HG03064 (cell line): ENCODE results near the gene DRC7.

Source experiments
- ATAC-seq: cut with Tn5 transposase; IDR thresholded peaks from one replicate; pipeline ENCODE4 v1.9.1; 2021; ENCODE audit warnings: low read depth; ENCODE audit not compliant: unreplicated experiment

Gene DRC7, protein sequence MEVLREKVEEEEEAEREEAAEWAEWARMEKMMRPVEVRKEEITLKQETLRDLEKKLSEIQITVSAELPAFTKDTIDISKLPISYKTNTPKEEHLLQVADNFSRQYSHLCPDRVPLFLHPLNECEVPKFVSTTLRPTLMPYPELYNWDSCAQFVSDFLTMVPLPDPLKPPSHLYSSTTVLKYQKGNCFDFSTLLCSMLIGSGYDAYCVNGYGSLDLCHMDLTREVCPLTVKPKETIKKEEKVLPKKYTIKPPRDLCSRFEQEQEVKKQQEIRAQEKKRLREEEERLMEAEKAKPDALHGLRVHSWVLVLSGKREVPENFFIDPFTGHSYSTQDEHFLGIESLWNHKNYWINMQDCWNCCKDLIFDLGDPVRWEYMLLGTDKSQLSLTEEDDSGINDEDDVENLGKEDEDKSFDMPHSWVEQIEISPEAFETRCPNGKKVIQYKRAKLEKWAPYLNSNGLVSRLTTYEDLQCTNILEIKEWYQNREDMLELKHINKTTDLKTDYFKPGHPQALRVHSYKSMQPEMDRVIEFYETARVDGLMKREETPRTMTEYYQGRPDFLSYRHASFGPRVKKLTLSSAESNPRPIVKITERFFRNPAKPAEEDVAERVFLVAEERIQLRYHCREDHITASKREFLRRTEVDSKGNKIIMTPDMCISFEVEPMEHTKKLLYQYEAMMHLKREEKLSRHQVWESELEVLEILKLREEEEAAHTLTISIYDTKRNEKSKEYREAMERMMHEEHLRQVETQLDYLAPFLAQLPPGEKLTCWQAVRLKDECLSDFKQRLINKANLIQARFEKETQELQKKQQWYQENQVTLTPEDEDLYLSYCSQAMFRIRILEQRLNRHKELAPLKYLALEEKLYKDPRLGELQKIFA

DNA sequence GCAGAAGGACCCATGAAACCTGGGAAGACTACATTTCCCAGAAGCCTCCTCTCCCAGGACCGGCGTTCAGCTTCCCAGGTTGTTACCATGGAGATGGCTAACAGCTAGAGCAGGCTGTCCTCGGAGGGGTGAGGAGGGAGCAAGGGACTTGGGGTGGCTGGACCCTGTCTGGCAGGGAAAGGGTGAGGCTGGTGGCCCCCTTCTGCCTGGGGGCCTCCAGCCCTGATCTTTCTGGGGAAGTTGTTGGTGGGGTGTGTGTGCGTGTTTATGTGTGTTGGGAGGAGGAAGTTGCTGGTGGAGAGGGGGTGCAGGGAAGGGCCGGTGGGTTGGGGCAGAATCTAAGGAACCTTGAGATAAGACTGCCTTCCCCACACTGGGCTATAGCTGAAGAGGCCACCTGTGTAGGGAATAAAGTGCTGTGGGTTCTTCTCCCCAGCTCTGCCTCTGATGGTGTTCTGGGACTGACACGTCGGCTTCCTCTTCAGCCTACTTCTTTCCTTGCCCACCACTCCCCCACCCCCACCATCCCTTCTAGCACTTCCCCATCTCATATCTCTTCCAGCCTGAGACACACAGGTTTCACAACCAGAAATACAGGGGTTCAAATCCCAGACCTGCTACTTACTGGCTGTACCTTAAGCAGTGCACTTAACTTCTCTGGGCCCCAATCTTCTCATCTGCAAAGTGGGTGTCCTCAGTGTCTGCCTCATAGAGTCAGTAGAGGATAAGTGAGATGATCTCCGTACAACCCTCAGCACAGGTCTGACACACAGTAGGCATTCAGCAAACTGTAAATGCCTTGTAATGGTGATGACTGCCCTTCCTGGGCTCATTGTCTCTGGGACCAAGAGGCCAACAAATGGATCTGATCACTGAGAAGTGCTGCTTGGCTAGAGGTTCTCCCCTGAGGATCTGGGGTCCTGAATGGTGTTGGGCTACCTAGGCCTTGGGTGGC, at the start of gene DRC7:
Gene DRC7, plus strand, starts transcription at position 82 of the 955 bp plus-strand sequence. CDS start 3,144 bp downstream, outside the sequence.
- no peak for ATAC-seq

DNA sequence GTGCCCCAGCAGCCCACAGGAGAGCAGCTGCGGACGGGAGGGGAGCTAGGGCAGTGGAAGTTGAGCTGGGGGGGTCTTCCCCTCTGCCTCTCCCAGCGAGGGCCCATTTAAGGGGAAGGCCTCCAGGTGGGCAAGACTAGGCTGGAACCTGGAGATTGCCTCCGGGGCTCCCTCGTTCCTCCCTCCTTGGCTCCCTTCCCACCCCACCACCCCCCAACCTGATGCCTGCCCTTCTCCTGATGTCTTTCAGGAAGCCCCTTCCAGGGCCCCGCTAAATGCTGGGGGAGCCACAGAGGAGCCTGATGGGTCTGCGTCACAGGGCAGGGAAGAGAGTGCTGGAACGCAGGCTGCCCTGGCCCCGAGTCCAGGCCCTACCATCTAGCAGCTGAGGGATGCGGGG, 49.4 kb upstream of the DRC7 start:
- no peak for ATAC-seq

DNA sequence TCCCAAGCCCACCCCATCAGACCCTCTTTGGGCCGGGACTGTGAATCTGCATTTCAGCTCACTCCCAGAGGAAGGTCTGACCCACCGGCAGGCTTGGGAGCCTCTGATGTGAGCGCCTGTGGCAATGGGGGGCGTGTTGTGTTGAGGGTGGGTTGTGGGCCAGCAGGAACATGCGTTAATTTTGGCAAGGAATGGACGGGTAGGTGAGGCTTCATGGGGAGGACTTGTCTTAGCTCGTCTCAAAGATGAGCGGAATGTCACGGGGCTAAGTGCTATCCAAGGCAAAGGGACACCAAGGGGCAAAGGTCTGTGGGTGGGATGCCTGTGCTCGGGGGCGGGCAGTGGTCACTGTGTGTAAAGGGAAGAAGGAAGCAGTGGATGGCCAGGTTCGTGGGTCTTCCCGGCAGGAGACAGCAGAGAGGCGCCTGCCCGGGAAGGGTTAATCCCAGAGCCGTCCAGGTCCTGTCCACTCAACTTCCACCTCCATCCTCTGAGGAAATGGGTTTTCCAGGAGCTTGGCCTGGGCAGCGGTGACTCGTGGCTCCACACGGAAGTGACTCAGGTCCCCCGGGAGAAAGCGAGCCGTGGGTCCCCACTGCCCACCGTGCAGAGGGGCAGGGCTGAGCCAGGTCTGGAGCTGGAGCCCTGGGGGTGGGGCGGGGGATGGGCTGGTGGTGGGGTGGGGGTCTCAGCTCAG, 48.8 kb upstream of the DRC7 start:
- ATAC-seq = no peak

DNA sequence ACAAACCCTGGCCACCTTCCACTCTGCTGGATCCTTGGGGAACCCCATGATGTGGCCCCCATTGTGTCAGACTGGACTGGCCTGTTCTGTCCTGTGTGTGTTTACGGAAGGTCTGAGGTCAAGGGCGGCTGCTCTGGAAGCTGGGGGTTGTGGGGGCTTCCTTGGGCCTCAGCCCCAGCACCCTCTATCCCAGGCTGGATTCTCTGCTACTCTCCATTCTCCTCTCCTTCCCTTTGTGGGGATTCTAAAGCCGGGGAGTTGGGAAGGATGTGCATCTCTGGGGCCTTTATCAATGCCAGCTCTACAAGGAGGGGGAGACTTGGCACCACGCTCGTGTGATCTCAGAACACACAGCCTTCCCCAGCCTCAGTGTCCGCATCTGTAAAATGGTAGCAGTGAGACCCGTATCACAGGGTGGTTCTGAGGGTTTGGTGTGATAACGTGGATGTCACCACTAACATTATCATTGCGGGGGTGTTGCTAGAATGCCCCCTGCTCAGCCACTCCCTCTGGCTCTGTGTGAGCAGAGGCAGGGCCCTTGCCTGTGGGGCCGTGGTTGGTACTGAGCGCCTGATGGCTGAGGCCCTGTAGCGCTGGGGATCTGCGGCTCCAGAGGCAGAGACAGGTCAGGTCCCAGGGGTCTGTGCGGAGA, 48.1 kb upstream of the DRC7 start:
- ATAC-seq = no peak

DNA sequence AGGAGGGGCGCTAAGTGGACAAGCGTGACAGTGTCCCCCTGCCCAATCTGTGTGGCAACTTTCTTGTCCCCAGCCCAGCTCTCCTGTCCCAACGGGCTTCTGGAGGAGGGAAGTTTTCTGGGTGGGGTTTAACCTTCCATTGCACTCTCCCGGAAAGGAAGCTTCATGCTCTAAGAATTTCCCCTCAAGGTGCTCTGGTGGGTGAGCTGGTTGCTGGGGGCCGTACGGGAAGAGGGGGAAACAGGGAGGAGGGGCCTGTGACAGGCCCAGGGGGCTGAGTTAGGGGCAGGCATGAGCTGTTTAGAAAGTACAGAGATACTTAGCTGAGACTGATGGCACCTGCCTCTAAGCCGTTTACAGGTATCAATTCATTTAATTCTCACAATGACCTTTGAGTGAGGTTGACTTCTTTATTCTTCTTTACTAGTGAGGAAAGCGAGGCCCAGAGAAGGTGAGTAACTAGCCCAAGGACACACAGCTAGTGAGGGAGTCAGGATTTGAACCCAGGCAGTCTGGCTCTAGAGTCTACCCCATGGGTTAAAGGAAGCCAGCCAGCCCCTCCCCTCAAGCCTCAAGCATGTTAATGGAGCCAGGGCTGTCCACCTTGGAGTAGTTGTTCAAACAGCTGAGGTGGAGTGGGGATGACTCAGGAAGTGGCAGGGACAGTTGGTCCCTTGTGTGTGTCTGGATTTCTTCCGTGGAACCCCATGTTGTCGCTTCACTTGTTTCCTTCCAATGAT, 47.3 kb upstream of the DRC7 start:
- no peak for ATAC-seq

DNA sequence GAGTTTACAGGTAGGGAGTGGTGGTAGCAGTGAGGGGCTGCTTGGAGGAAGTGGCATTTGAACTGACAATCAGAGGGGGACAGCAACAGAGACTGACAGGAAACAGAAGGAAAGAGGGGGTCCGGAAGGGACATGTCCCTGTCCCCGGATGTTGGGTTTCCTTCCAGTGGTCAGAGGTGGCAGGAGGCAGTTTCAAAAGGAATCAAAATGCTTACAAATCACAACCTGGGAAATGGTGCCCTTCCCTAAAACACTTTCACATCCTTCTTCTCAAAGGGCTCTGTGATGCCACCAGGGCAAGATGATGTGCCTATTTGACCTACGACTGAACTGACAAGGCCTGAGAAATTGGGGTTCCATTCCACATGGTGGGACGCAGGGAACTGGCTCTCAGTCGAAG, 46.5 kb upstream of the DRC7 start:
- ATAC-seq = no peak

DNA sequence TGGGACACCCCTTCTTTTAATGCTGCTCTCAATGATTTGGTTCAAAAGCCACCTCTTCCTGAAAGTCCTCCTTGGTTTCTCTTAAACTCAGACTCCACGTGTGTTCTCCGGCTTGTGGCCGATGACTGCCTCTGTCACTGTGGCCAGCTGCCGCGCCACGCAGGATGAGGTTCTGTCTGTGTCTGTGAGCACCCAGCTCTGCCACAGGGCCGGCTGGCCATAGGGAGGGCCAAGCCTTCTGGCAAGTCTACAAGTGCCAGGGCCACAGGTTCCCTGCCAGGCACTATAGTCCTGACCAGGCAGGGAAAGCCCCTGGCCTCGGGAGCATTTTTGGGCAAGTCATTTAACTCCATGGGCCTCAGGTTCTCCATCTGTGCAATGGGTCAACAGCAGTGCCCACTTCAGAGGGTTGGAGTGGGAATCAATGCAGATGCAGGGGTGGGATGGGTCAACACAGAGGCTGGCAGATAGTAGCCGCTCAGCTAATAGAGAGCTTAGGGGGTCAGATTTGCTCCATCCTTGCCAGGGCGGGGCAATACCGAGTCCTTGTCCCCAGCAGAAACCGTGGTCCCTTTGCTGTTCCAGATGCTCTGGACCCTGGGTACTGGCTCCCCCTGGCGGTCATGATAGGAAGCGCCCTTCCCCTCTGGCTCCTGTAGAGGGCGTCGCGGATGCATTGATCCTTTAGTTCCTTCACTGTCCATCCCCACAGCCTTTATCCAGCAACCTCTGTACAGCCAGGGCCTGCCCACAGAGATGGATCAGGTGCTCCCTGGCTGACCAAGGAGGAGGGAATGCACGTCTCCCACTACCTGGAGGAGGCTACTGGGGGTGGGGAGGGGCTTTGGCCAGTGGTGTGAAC, 45.8 kb upstream of the DRC7 start:
- ATAC-seq = no peak

DNA sequence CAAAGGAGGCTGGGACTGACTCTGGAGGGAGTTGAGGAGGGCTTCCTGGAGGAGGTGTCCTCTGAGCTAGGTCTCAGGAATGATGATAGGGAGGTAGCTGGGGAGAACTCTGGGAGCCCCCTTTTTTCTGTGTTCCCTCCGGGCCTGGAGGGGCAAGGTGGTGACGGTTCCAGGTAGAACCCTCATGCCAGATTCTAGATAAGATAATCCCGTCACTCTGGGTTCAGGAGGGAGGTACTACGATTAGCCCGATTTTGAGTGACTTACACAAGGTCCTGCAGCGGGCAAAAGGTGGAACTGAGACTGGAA, 45.2 kb upstream of the DRC7 start:
- ATAC-seq = no peak

DNA sequence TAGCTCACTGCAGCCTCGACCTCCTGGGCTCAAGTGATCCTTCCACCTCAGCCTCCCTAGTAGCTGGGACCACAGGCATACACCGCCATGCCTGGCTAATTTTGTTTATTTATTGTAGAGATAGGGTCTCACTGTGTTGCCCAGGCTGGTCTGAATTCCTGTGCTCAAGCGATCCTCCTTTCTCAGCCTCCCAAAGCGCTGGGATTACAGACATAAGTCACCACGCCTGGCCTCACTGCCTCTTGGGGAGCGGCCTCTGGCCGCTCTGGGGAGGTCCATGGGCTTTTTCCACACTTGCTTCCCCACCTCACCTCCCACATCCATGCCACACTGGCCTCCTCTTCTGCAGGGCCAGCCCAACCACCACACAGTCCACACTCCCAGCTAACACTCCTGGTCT, 44.8 kb upstream of the DRC7 start:
- ATAC-seq = no peak

DNA sequence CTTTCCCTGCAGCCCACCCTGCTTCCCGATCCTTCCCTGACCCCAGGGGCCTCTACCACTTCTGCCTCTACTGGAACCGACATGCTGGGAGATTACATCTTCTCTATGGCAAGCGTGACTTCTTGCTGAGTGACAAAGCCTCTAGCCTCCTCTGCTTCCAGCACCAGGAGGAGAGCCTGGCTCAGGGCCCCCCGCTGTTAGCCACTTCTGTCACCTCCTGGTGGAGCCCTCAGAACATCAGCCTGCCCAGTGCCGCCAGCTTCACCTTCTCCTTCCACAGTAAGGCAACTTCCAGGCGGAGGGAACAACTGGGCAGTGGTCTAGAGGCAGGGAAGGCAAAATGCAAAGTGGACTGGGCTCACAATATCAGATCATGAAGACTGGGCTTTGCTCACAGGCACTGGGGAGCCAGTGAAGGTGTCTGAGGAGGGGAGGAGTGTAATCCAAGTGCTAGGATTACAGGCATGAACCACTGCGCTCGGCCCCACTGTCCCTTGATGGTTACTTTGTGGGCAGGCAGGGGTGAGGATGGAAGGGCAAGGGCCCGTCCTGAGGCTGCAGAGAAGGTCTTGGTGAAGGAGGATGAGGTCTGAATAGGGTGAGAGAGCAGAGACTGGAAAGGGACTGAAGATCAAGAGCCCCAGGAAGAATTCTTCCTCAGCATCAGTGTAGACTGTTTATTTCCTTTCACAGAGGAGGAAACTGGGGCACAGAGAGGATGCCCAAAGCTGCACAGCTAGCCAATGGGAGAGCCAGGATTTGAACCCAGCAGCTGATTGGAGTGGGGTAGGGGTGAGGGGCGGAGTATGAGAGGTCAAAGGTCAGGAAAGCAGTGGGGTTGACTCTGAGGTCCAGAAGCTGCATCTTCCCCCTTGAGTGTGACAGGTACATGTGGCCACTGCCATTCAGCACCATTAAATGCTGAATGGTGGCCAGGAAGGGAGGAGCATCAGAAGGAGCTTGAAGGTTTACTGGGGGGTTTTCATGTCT, 43.0 kb upstream of the DRC7 start:
- no peak for ATAC-seq

DNA sequence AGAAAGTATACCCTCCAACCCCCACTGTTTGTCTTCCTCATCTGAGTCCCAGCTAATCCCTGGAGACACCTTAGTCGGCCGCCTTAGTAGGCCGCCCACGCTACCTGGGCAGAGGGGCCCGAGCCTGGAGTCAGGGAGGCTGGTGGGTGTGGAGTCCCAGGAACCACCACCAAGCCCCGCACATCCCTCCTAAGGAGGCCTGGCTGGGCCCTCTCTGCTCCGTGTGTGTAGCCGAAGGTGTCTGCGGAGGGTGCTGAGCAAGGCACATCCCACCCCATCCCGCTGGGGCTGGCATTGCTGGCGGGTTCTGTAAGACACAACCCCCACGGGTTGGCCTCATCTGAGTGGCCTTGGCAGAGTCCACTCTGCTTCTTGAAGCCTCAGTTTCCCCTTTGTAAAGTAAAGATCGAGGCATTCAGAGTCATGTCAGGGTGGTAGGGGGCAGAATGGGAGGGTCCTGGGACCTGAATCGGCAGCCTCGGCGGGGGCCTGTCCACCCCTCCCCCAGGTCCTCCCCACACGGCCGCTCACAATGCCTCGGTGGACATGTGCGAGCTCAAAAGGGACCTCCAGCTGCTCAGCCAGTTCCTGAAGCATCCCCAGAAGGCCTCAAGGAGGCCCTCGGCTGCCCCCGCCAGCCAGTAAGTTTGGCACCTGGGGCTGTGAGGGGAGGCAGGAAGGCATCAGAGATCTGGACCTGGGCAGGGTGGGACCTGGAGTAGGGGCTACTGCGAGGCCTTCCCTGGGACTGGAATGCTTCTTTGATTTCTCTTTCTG, 41.7 kb upstream of the DRC7 start:
- ATAC-seq = no peak

DNA sequence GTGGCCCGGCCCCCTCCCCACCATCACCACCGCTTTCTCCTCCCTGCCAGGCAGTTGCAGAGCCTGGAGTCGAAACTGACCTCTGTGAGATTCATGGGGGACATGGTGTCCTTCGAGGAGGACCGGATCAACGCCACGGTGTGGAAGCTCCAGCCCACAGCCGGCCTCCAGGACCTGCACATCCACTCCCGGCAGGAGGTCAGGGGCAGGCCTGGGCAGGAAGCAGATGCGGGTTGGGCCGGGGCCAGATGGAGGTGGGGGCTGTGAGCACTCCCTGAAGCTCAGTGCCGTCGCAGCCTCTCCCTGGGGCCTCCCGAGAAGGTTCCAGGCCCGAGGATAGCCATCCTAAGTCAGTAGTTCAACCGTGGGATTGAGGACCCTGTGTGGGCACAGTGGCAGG, 40.7 kb upstream of the DRC7 start:
- ATAC-seq = no peak

DNA sequence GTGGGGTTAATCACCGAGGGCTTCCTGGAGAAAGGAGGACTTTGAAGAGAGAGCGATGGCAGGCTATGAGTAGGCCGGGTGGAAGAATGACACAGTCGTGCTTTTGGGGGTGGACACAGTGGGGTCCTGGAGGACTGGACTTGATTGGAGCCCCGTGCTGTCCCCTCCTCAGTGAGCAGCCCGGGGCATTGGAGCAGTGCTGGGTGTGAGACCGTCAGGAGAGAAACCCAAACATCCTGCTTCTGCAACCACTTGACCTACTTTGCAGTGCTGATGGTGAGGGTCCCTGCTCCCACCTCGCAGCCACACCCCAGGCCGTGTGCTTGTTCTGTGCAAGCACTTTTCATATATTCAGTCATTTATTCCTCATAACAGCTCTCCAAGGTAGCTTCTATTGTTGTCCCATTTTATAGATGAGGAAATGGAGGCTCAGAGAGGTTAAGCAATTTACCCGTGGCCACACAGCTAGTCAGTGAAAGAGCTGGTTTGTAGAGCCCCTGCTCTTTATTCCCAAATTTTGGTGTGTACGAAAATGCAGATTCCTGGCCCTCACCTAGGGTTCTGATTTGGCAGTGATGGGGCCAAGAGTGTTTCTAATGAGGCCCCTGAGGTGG, 38.2 kb upstream of the DRC7 start:
- ATAC-seq = no peak

DNA sequence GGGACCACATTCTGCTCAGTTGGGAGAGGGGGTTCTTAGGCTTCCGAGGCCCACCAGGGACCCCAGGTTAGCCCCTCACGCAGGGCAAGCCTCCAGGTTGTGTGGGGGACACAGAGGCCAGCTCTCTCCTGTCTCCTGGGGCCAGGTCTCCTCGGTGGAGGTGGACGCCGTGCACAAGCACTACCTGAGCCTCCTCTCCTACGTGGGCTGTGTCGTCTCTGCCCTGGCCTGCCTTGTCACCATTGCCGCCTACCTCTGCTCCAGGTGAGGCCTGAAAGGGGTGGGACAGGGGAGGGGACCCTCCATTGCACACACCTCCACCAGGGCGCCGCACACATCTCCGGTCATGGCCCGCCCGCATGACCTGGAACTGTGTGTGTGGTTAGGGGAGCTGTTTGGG, 37.4 kb upstream of the DRC7 start:
- no peak for ATAC-seq

DNA sequence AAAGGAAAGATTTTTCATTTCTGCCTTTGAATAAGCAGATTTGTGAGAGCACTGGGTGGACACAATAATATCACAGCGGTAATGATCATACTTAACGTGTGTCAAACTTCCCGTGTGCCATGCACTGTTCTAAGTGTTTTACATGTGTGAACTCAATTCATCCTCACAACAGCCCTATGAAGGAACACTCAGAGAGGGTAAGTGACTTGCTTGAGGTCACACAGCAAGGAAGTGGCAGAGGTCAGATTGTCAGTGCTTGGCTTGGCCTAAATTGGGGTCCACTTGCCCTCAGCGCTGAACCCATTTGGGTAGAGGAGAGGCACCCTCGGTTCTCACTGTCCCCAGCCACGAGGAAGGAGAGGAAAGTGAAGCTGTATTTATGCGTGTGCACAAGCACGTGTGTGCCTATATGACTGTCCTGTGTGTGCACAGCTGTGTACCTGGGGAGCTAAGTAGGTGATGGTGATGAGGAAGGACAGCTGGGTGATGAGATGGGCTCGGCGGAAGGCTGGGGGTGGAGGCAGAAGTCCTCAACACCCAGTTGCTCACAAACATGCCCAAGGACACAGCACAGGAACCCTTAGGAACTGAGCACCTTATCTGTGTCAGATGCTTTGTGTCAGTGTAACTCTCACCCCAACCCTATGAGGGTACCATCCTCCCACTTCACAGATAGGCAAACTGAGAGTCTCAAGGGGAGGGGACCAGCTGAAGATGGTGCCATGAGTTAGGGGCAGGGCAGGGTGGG, 36.3 kb upstream of the DRC7 start:
- no peak for ATAC-seq
